Thymus (tissue), 11 donors: ENCODE measurements around the gene ZNF770. TPM values are rescaled to one million over a fixed set of nuclear protein-coding genes. Genes with fewer than 3 reads are reported as not detected.
"Not testable (repeated sequence)": the region's sequence is repeated elsewhere in the genome, so short reads cannot be mapped to it uniquely, and the experiment has no call there.

Experiments
- DNase-seq, 9 donors: peaks; one replicate each; pipeline ENCODE4 v3.0.0-alpha.2; 2013; ENCODE audit warnings: low spot score in 9 of 9, low read depth in 6 of 9, missing footprints in 1 of 9
- H3K27ac ChIP-seq, 2 donors: one replicate each; pipeline ENCODE4 v1.5.1; 2013; ENCODE audit warnings: control low read depth in 1 of 2, low read depth in 1 of 2, low read length in 1 of 2, mild to moderate bottlenecking in 1 of 2, moderate library complexity in 1 of 2
- H3K27me3 ChIP-seq, 2 donors: one replicate each; pipeline ENCODE4 v1.5.1; 2013; ENCODE audit warnings: low read length in 1 of 2; ENCODE audit not compliant: control insufficient read depth in 2 of 2, insufficient read depth in 1 of 2
- H3K36me3 ChIP-seq, 2 donors: one replicate each; pipeline ENCODE4 v1.5.1; 2013; ENCODE audit warnings: low read length in 1 of 2, mild to moderate bottlenecking in 1 of 2, moderate library complexity in 1 of 2; ENCODE audit not compliant: control insufficient read depth in 2 of 2, insufficient read depth in 2 of 2
- H3K4me1 ChIP-seq, 2 donors: one replicate each; pipeline ENCODE4 v1.5.1; 2013; ENCODE audit warnings: low read length in 2 of 2; ENCODE audit not compliant: control insufficient read depth in 2 of 2, insufficient read depth in 2 of 2
- H3K4me3 ChIP-seq, 2 donors: one replicate each; pipeline ENCODE4 v1.5.1; 2013; ENCODE audit warnings: low read length in 2 of 2, control low read depth in 1 of 2, mild to moderate bottlenecking in 1 of 2
- H3K9me3 ChIP-seq, 2 donors: one replicate each; pipeline ENCODE4 v1.5.1; 2013; ENCODE audit warnings: low read length in 1 of 2, mild to moderate bottlenecking in 1 of 2; ENCODE audit not compliant: control insufficient read depth in 2 of 2, insufficient read depth in 1 of 2
- WGBS: extraction: QIAGEN DNeasy Blood & Tissue Kit; methylation state at CpG from one replicate; pipeline ENCODE4 v1.1.7; 2013; 5-methylcytosine and 5-hydroxymethylcytosine counted together
- polyA plus RNA-seq: library from polyadenylated mRNA; stranded (reverse); fragments of 200-250 nt; gene quantifications from one replicate; pipeline ENCODE4 v1.2.3, GENCODE V29; 2013
- total RNA-seq: library from RNA; stranded (reverse); fragments of 120-200 nt; gene quantifications from one replicate; pipeline ENCODE4 v1.2.4, GENCODE V29; 2013
- donor health status: healthy.

Gene ZNF770
- total and polyA plus RNA-seq, 2 donors: 20.4 TPM

DNA sequence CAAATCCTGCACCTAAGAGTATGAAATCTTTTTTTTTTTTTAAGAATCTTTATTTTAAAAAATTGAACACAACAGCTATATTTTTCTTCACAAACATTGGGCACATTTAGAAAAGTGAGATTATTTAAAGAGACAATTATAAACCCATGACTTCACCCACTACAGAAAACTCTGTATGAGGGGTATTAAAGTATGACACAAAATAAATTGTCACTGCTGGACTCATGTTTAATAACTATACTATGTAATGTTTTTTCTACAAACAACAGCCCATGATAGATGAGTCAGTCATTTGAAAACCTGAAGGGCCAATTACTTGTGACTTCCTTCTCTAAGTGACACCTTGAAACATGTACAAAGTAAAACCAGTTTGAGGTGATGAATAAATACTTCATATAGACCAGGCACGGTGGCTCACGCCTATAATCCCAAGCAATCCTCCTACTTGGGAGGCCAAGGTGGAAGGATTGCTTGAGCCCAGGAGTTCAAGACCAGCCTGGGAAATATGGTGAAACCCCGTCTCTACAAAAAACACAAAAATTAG, 54.6 kb downstream of the ZNF770 start:
- no peaks in the 10 kb centered on the region for H3K27me3 ChIP-seq
- 98% methylated on average over 3 of the region's 3 CpGs for WGBS

DNA sequence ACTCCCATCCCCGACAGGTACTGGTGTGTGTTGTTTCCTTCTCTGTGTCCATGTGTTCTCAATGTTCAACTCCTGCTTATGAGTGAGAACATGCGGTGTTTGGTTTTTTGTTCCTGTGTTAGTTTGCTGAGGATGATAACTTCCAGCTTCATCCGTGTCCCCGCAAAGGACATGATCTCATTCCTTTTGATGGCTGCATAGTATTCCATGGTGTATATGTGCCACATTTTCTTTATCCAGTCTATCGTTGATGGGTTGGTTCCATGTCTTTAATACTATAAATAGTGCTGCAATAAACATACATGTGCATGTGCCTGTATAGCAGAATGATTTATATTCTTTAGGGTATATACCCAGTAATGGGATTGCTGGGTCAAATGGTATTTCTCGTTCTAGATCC, 59.7 kb downstream of the ZNF770 start:
- 99% methylated on average over 6 of the region's 6 CpGs for WGBS
- H3K4me3 ChIP-seq, H3K27me3 ChIP-seq, H3K9me3 ChIP-seq, H3K4me1 ChIP-seq, H3K27ac ChIP-seq, DNase-seq: not testable (repeated sequence)
- H3K36me3 ChIP-seq: peaks cover 28 to 31% of the 10 kb centered on the region in 2 donors

More for the DNA sequence above, 54.6 kb downstream of the ZNF770 start:
- Histone ChIP-seq H3K27ac (no peak overlapping the region), H3K4me1 (no peaks in the 10 kb centered on the region), H3K36me3 (peaks cover 23 to 31% of the 10 kb centered on the region in 2 donors), H3K4me3 (no peak overlapping the region), H3K9me3 (no peaks in the 10 kb centered on the region)
- DNase-seq: no peak

Other genes starting within 250 kb of the ZNF770 start
- 0.14 TPM for gene GJD2, start 233.3 kb downstream of the ZNF770 start, total RNA-seq
- 0.32 TPM for gene GJD2, start 233.3 kb downstream of the ZNF770 start, polyA plus RNA-seq
- 9.6 TPM for gene ACTC1, start 192.7 kb downstream of the ZNF770 start, total RNA-seq
- 13.3 TPM for gene ACTC1, start 192.7 kb downstream of the ZNF770 start, polyA plus RNA-seq
- gene AQR, start 18.5 kb downstream of the ZNF770 start, total RNA-seq: 37.8 TPM
- 18.0 TPM for gene AQR, start 18.5 kb downstream of the ZNF770 start, polyA plus RNA-seq
- not detected for gene NANOGP8, start 97.0 kb upstream of the ZNF770 start, total RNA-seq
- gene NANOGP8, start 97.0 kb upstream of the ZNF770 start, polyA plus RNA-seq: 0.05 TPM